Mesenchymal stem cell (in vitro differentiated cells and primary cell): Measurements from ENCODE around the gene HGS.

ENCODE experiments used
- DNase-seq: peaks from one replicate; pipeline ENCODE4 v3.0.0-alpha.2; 2013
- H2AFZ ChIP-seq: one replicate; pipeline ENCODE4 v1.6.1; 2013; ENCODE audit warnings: low read depth, mild to moderate bottlenecking, control low read depth, inconsistent platforms, low read length, moderate library complexity
- H2AK5ac ChIP-seq: 2 replicates; pipeline ENCODE4 v1.6.1; 2013; ENCODE audit warnings: low read length, moderate library complexity, mild to moderate bottlenecking, inconsistent platforms; ENCODE audit not compliant: severe bottlenecking
- H2BK120ac ChIP-seq: one replicate; pipeline ENCODE4 v1.6.1; 2013; ENCODE audit warnings: low read depth, mild to moderate bottlenecking, inconsistent platforms, low read length, moderate library complexity
- H2BK12ac ChIP-seq, 2 experiments: one replicate each; pipeline ENCODE4 v1.6.1; 2013; ENCODE audit warnings: inconsistent platforms in 2 of 2, low read length in 2 of 2, mild to moderate bottlenecking in 2 of 2, moderate library complexity in 2 of 2, control low read depth in 1 of 2
- H2BK15ac ChIP-seq: one replicate; pipeline ENCODE4 v1.6.1; 2013; ENCODE audit warnings: mild to moderate bottlenecking, low read depth, inconsistent platforms; ENCODE audit not compliant: poor library complexity, severe bottlenecking
- H2BK5ac ChIP-seq: 2 replicates; pipeline ENCODE4 v1.6.1; 2013; ENCODE audit warnings: low read depth, mild to moderate bottlenecking, low read length, control low read depth, inconsistent platforms; ENCODE audit not compliant: poor library complexity, severe bottlenecking
- H3K14ac ChIP-seq, 2 experiments: one replicate each; pipeline ENCODE4 v1.6.1; 2013; ENCODE audit warnings: inconsistent platforms in 2 of 2, low read length in 2 of 2, control low read depth in 1 of 2, mild to moderate bottlenecking in 1 of 2, moderate library complexity in 1 of 2
- H3K18ac ChIP-seq, 2 experiments: one replicate each; pipeline ENCODE4 v1.6.1; 2013; ENCODE audit warnings: inconsistent platforms in 2 of 2, low read length in 2 of 2, control low read depth in 1 of 2, low read depth in 1 of 2, mild to moderate bottlenecking in 1 of 2
- H3K23ac ChIP-seq, 2 experiments: one replicate each; pipeline ENCODE4 v1.6.1; 2013; ENCODE audit warnings: inconsistent platforms in 2 of 2, low read length in 2 of 2, mild to moderate bottlenecking in 2 of 2, moderate library complexity in 2 of 2, control low read depth in 1 of 2
- H3K27ac ChIP-seq: 2 replicates; pipeline ENCODE4 v1.5.1; 2013; ENCODE audit warnings: mild to moderate bottlenecking, moderate library complexity, low read length, control low read depth, inconsistent platforms; ENCODE audit not compliant: poor library complexity, severe bottlenecking
- H3K27me3 ChIP-seq, 2 experiments: 2 replicates each; pipeline versions ENCODE4 v1.6.1 to v1.7.0; 2013; ENCODE audit warnings: low read length in 2 of 2, mild to moderate bottlenecking in 2 of 2, moderate library complexity in 2 of 2, control low read depth in 1 of 2, inconsistent platforms in 1 of 2; ENCODE audit not compliant: control insufficient read depth in 1 of 2, insufficient read depth in 1 of 2
- H3K36me3 ChIP-seq, 2 experiments: 2 replicates each; pipeline versions ENCODE4 v1.6.1 to v1.7.0; 2013; ENCODE audit warnings: low read length in 2 of 2, control low read depth in 1 of 2, inconsistent platforms in 1 of 2, low read depth in 1 of 2, mild to moderate bottlenecking in 1 of 2; ENCODE audit not compliant: insufficient read depth in 2 of 2, control insufficient read depth in 1 of 2
- H3K4ac ChIP-seq, 2 experiments: one replicate each; pipeline ENCODE4 v1.6.1; 2013; ENCODE audit warnings: inconsistent platforms in 2 of 2, low read length in 2 of 2, mild to moderate bottlenecking in 2 of 2, moderate library complexity in 2 of 2, control low read depth in 1 of 2, low read depth in 1 of 2
- H3K4me1 ChIP-seq: 2 replicates; pipeline ENCODE4 v1.6.1; 2013; ENCODE audit warnings: low read depth, low read length, control low read depth; ENCODE audit not compliant: control insufficient read depth, insufficient read depth
- H3K4me2 ChIP-seq: 2 replicates; pipeline ENCODE4 v1.6.1; 2013; ENCODE audit warnings: low read length, mild to moderate bottlenecking, inconsistent platforms; ENCODE audit not compliant: poor library complexity, severe bottlenecking
- H3K4me3 ChIP-seq, 2 experiments: 2 replicates each; pipeline versions ENCODE4 v1.5.1 to v1.7.0; 2013; ENCODE audit warnings: low read length in 2 of 2, mild to moderate bottlenecking in 2 of 2, control low read depth in 1 of 2, low read depth in 1 of 2; ENCODE audit not compliant: insufficient read depth in 1 of 2
- H3K79me1 ChIP-seq: replicated peaks from 2 replicates; pipeline ENCODE4 v1.6.1; 2013; ENCODE audit warnings: mild to moderate bottlenecking, control low read depth, low read length, inconsistent platforms; ENCODE audit not compliant: poor library complexity, severe bottlenecking
- H3K9ac ChIP-seq: 2 replicates; pipeline ENCODE4 v1.7.0; 2013; ENCODE audit warnings: mild to moderate bottlenecking, low read length, moderate library complexity
- H3K9me3 ChIP-seq: 2 replicates; pipeline ENCODE4 v1.7.0; 2013; ENCODE audit warnings: mild to moderate bottlenecking, low read length; ENCODE audit not compliant: control insufficient read depth
- H4K8ac ChIP-seq: one replicate; pipeline ENCODE4 v1.6.1; 2013; ENCODE audit warnings: inconsistent platforms, mild to moderate bottlenecking, low read length, moderate library complexity
- H4K91ac ChIP-seq: one replicate; pipeline ENCODE4 v1.6.1; 2013; ENCODE audit warnings: mild to moderate bottlenecking, low read length, inconsistent platforms
- WGBS: methylation state at CpG from one replicate; pipeline ENCODE4 v1.1.7; 2013; ENCODE audit warnings: mixed read lengths; 5-methylcytosine and 5-hydroxymethylcytosine counted together

HGS gene

GRCh38 chr17:81644496-81644895 is 39.3 kb upstream of the HGS start:
- no peak overlapping the region for H3K9ac ChIP-seq
- WGBS, result 93% methylated on average over 15 of the region's 15 CpGs

GRCh38 chr17:81644976-81645952 is 38.5 kb upstream of the HGS start:
- peaks cover 4 to 5% of the 10 kb centered on the region in 2 experiments for H3K36me3 ChIP-seq
- H2BK12ac ChIP-seq, result no peak overlapping the region
- no peak overlapping the region for H3K14ac ChIP-seq
- H3K79me1 ChIP-seq, result no peaks in the 10 kb centered on the region
- no peak overlapping the region for H2BK120ac ChIP-seq
- H3K27me3 ChIP-seq, result peaks cover 21 to 23% of the 10 kb centered on the region in 2 experiments
- no peaks in the 10 kb centered on the region for H3K9me3 ChIP-seq
- H3K4me2 ChIP-seq, result no peak overlapping the region
- no peak overlapping the region for H3K18ac ChIP-seq
- H3K4me1 ChIP-seq, result peaks cover 15% of the 10 kb centered on the region
- no peak overlapping the region for H4K8ac ChIP-seq
- no peak for DNase-seq
- H3K4me3 ChIP-seq, result no peak overlapping the region
- H3K27ac ChIP-seq, result no peak overlapping the region
- H2AK5ac ChIP-seq, result no peak overlapping the region
- H2BK5ac ChIP-seq, result no peak overlapping the region
- no peak overlapping the region for H3K23ac ChIP-seq
- H3K9ac ChIP-seq, result no peak overlapping the region
- H2BK15ac ChIP-seq, result no peak overlapping the region
- no peak overlapping the region for H3K4ac ChIP-seq
- H2AFZ ChIP-seq, result no peak overlapping the region
- H4K91ac ChIP-seq, result peak overlapping the region; percentile 34
- WGBS, result 89% methylated on average over 28 of the region's 29 CpGs

More at GRCh38 chr17:81644496-81644895, 39.3 kb upstream of the HGS start:
- H3K36me3 ChIP-seq, result peaks cover 4 to 5% of the 10 kb centered on the region in 2 experiments
- no peak overlapping the region for H3K4me2 ChIP-seq
- no peak overlapping the region for H3K23ac ChIP-seq
- no peaks in the 10 kb centered on the region for H3K9me3 ChIP-seq
- no peak overlapping the region for H2AFZ ChIP-seq
- H3K14ac ChIP-seq, result no peak overlapping the region
- H3K79me1 ChIP-seq, result no peaks in the 10 kb centered on the region
- H4K8ac ChIP-seq, result no peak overlapping the region
- H2BK120ac ChIP-seq, result no peak overlapping the region
- no peak overlapping the region for H2BK12ac ChIP-seq
- H3K18ac ChIP-seq, result no peak overlapping the region
- H3K27ac ChIP-seq, result no peak overlapping the region
- H2BK15ac ChIP-seq, result no peak overlapping the region
- H3K4me3 ChIP-seq, result no peak overlapping the region
- no peak for DNase-seq
- H3K27me3 ChIP-seq, result peaks cover 21 to 23% of the 10 kb centered on the region in 2 experiments
- H2BK5ac ChIP-seq, result no peak overlapping the region
- H2AK5ac ChIP-seq, result no peak overlapping the region
- no peak overlapping the region for H4K91ac ChIP-seq
- no peak overlapping the region for H3K4ac ChIP-seq
- peaks cover 13% of the 10 kb centered on the region for H3K4me1 ChIP-seq

GRCh38 chr17:81646869-81647600 is 36.8 kb upstream of the HGS start:
- H2AFZ ChIP-seq, result no peak overlapping the region
- no peak overlapping the region for H2AK5ac ChIP-seq
- peaks cover 24% of the 10 kb centered on the region for H3K4me1 ChIP-seq
- H2BK12ac ChIP-seq, result no peak overlapping the region
- H2BK120ac ChIP-seq, result no peak overlapping the region
- no peak overlapping the region for H3K4ac ChIP-seq
- no peaks in the 10 kb centered on the region for H3K9me3 ChIP-seq
- WGBS, result 74% methylated on average over 12 of the region's 12 CpGs
- H3K9ac ChIP-seq, result no peak overlapping the region
- H2BK5ac ChIP-seq, result no peak overlapping the region
- peaks cover 4 to 5% of the 10 kb centered on the region in 2 experiments for H3K36me3 ChIP-seq
- H3K4me2 ChIP-seq, result no peak overlapping the region
- H2BK15ac ChIP-seq, result no peak overlapping the region
- H3K4me3 ChIP-seq, result no peak overlapping the region
- H3K14ac ChIP-seq, result no peak overlapping the region
- no peaks in the 10 kb centered on the region for H3K79me1 ChIP-seq
- no peak overlapping the region for H3K23ac ChIP-seq
- no peak overlapping the region for H3K27ac ChIP-seq
- H4K8ac ChIP-seq, result no peak overlapping the region
- no peak overlapping the region for H4K91ac ChIP-seq
- DNase-seq, result no peak
- no peak overlapping the region for H3K18ac ChIP-seq
- H3K27me3 ChIP-seq, result peaks cover 21 to 23% of the 10 kb centered on the region in 2 experiments

DNA sequence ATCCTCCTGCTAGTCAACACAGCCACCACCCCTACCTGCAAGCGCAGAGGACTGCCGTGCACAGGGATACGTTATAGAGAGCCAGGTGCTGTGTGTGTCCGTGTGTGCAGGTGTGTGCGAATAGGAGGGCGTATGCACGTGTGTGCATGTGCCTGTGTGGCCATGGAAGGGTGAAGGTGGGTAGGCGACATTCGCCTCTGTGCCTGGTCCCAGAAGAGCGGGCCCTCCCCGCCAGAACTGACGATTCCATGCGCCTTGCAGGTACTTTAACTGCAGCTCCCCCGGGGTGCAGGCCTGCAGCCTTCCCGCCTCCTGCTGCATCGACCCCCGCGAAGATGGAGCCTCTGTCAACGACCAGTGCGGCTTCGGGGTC is 36.2 kb upstream of the HGS start:
- Histone ChIP-seq H3K9ac (no peak overlapping the region), H3K14ac (no peak overlapping the region), H3K4me2 (no peak overlapping the region), H3K18ac (peak overlapping the region in 1 of 2 experiments; percentile 42), H3K4me3 (peak overlapping the region in 1 of 2 experiments; percentile 47), H3K4me1 (peaks cover 19% of the 10 kb centered on the region), H3K79me1 (no peaks in the 10 kb centered on the region), H3K9me3 (no peaks in the 10 kb centered on the region), H2BK5ac (no peak overlapping the region), H3K36me3 (peaks cover 4 to 5% of the 10 kb centered on the region in 2 experiments), H3K4ac (no peak overlapping the region), H4K91ac (peak overlapping the region; percentile 7), H2BK12ac (no peak overlapping the region), H3K27me3 (peaks cover 21 to 23% of the 10 kb centered on the region in 2 experiments), H2BK120ac (no peak overlapping the region), H2AK5ac (no peak overlapping the region), H4K8ac (no peak overlapping the region), H3K23ac (no peak overlapping the region), H2AFZ (no peak overlapping the region), H3K27ac (no peak overlapping the region), H2BK15ac (no peak overlapping the region)
- WGBS, result 30% methylated on average over 21 of the region's 21 CpGs
- DNase-seq, result no peak
